ENCODE results near the gene ACKR1.

DNA sequence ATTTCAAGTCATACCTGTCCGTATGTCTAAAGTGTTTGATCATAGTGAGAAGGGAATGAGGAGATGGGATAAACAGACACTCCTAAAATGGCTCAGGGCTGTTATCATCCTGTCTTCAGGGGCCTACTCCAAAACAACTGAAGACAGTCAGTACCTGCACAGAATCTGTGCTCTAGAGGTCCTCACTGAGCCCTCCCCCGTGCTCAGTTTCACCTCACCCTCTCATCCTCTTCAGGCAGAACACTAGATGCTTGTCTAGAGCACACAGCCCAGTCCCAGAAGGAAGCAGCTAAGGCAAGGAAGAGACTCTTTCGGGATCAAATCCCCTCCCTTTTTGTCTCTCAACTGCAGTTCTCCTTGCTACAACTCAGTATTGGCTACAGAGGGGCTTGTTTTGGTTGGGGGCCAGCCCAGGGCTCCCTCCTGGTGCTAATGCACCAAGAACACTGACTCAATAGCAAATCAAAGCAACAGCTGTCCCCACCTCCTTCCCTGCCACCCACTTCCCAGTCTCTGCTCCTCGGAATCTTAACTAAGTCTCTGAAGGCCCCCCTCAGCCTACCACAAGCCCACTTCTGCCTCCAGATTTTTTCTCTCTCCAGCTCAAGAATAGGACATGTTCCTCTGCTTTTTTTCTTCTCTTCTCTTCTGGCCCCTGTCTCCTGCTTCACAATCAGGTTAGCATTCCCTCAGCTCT lies 23.2 kb upstream of the ACKR1 start:
- TF ChIP-seq REST (IDR thresholded peaks at IDR 0.05; ENCODE audit: borderline replicate concordance in 1 of 2, low read depth in 1 of 2, low read length in 2 of 2), result no peak
- TF ChIP-seq CTCF (CRISPR knock-in tag; IDR thresholded peaks at IDR 0.05), result no peak
- TF ChIP-seq, protein P1, sequence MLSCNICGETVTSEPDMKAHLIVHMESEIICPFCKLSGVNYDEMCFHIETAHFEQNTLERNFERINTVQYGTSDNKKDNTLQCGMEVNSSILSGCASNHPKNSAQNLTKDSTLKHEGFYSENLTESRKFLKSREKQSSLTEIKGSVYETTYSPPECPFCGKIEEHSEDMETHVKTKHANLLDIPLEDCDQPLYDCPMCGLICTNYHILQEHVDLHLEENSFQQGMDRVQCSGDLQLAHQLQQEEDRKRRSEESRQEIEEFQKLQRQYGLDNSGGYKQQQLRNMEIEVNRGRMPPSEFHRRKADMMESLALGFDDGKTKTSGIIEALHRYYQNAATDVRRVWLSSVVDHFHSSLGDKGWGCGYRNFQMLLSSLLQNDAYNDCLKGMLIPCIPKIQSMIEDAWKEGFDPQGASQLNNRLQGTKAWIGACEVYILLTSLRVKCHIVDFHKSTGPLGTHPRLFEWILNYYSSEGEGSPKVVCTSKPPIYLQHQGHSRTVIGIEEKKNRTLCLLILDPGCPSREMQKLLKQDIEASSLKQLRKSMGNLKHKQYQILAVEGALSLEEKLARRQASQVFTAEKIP (CRISPR knock-in tag; IDR thresholded peaks at IDR 0.05; ENCODE audit: borderline replicate concordance), result no peak
- TF ChIP-seq POLR2AphosphoS5 (IDR thresholded peaks at IDR 0.05; ENCODE audit: low read depth, low read length), result no peak
- TF ChIP-seq PRPF4 (IDR thresholded peaks at IDR 0.05; ENCODE audit: low read depth, low read length, poor library complexity, severe bottlenecking), result no peak
- TF ChIP-seq SSRP1 (CRISPR knock-in tag; IDR thresholded peaks at IDR 0.05), result no peak

All from HepG2 (cell line).